ENCODE data around the gene EPOP.

EPOP gene

DNA sequence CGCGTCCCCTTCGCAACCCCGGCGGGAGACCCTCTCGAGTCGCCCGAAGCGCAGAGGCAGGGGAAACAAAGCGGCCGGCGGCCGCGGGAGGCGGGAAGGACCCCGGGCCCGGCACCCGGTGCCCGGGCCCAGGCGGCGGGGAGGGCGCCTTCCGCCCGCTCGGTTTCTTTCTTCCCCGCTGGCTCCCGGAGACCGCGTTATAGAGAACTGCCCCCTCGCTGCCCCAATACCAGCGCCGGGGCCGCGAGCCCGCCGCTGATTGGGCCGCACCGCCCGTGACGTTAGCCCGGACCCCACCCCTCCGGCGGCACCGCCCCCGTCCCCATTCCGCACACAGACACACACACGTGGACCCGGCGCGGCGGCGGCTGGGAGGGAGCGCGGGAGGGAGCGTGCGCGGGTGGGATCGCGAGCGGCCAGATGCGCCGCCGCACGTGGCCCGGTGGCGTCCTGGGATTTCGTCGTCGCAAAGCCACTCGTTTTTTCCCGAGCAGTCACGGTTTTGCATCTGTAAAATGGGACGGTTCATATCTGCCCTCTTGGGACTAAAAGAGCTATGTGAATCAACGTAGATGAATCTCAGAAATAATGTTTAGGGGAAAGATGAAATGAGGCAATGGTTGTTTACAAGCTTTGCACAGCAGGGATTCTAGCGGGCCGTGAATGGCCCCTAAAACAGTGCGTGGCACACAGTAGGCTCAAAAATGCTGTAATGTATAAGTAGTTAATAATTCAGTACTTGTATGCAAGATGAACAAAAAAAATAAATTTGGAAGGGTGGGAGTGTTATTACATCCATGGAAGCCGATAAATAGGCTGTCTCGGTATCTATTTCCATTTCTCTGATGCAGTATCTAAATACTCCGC lies at the start of gene EPOP:
TSS of gene EPOP (minus strand) at position 209 of the 867 bp plus-strand sequence. CDS start 462 bp downstream, outside the sequence.
- DNase-seq = peak; percentile 73

DNA sequence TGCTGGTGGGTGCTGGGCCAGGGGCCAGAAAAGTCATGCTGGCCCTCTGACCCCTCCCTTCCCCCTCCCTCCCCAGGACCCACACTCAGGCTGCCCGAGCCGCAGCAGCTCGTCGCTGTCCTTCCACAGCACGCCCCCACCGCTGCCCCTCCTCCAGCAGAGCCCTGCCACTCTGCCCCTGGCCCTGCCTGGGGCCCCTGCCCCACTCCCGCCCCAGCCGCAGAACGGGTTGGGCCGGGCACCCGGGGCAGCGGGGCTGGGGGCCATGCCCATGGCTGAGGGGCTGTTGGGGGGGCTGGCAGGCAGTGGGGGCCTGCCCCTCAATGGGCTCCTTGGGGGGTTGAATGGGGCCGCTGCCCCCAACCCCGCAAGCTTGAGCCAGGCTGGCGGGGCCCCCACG lies 47.0 kb upstream of the EPOP start:
- no peak for DNase-seq

DNA sequence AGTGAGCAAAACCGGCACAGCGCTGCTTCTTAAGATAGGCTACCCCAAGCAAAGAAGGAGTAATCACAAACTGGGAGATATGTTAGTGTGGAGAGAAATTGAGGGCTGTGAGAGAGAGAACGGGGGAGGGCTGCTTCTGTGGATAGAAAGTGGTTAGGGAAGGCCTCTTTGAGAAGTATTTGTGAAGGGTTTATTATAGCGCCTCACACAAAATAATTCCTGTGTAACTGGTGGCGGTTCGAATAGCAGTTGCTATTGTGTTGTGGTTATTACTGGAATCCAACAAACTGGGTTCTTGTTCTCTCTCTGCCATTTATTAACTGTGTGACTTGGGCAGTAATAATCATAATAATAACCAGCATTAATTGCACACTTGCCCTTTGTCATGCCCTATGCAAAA lies 46.2 kb upstream of the EPOP start:
- no peak for DNase-seq

DNA sequence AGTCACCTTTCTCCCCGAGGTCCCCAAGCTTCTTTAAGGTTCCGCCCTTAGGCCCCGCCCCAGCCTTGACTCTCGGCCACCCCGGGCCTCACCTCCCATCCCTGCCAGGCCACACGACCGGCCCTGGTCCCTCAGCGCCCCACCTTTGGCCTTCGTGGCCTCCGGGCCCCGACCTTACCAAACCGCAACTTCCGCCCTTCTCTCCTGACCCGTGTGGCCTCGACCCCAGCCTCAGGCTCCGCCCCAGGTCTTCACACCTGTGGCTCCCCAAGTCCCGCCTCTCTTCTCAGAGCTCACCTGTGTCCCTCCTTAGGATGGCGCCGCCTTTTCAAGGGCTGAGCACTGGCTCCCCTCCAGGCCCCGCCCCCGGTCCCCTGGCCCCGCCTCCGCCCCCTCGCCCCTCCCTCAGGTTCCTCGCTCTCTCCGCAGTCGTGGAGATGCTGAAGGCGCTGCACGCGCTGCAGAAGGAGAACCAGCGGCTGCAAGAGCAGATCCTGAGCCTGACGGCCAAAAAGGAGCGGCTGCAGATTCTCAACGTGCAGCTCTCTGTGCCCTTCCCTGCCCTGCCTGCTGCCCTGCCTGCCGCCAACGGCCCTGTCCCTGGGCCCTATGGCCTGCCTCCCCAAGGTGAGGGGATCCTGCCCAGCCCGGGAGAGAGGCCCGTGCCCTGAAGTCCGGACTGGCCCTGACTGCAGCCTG lies 45.3 kb upstream of the EPOP start:
- DNase-seq = no peak

DNA sequence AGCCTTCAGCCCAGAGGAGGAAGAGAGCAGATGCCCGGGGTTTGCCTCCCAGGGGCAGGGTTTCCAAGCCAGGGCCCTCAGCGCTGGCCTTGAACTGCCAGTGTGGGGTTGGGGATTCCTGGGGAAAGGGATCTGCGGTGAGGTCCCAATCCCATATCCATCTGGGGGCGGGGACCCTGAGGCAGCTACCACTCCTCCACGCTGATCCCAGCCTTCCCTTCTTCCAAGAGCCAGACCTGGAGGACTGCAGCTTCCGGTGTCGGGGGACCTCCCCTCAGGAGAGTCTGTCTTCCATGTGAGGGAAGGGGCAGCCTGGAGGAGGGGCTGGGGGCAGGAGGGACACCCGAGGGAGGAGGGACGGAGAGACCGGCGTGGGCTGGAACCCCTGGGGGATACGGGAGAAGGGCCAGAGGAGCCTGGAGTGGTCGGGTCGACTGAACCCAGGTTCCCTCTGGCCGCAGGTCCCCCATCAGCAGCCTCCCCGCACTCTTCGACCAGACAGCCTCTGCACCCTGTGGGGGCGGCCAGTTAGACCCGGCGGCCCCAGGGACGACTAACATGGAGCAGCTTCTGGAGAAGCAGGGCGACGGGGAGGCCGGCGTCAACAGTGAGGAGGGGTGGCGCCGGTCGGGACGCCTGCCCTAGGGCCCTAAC lies 44.7 kb upstream of the EPOP start:
- DNase-seq = no peak

DNA sequence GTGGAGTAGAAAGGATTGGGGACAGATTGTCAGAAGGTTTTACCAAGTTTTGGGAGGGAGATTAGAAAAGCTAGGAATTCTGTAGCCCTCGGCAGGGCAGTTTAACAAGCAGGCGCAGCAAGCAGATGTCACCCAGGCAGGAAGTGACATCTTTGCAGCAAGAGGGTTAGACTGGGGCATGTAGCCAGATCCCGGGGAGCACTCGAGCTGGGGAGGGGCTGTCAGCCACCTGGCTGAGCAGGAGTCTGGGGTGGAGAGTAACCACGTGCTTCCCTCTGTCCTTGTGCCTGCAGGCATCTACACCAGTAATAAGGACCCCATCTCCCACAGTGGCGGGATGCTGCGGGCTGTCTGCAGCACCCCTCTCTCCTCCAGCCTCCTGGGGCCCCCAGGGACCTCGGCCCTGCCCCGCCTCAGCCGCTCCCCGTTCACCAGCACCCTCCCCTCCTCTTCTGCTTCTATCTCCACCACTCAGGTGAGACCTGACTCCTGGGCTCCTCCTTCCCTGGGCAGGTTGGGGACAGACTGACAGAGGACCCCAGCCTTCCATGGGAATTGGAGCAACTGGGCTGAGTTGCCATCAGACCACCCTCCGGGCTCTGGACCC lies 42.5 kb upstream of the EPOP start:
- peak; percentile 36 for DNase-seq

DNA sequence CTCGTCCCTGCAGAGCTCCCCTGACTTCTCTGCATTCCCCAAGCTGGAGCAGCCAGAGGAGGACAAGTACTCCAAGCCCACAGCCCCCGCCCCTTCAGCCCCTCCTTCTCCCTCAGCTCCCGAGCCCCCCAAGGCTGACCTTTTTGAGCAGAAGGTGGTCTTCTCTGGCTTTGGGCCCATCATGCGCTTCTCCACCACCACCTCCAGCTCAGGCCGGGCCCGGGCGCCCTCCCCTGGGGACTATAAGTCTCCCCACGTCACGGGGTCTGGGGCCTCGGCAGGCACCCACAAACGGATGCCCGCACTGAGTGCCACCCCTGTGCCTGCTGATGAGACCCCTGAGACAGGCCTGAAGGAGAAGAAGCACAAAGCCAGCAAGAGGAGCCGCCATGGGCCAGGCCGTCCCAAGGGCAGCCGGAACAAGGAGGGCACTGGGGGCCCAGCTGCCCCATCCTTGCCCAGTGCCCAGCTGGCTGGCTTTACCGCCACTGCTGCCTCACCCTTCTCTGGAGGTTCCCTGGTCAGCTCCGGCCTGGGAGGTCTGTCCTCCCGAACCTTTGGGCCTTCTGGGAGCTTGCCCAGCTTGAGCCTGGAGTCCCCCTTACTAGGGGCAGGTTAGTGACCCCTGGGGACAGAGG lies 41.7 kb upstream of the EPOP start:
- DNase-seq = no peak

DNA sequence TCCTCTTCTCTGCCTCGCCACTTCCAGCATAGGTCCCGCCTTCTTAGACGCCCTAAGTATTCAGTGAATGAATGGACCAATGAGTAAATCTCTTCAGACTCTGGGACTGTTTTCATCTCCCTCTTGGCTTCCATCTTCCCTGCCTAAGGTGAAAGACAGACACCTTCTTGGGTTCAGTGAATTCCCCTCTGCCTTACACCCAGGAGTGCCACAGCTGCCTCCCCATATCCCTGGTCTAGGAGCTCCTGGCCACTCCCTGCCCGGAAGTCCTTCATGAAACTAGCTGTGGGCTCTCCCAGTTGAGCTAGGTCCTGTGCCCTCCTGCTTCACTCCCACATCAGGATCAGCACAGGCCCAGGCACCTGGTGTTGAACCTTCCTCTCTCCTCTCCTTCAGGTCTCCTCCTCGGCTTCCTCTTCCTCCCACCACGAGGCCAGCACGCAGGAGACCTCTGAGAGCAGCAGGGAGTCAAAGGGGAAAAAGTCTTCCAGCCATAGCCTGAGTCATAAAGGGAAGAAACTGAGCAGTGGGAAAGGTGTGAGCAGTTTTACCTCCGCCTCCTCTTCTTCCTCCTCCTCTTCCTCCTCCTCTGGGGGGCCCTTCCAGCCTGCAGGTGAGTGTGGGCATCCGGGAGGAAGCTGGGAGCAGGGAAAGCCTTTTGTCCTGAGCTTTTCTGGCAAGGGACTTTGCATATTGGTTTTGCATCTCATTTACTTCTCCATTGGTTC lies 40.6 kb upstream of the EPOP start:
- no peak for DNase-seq

DNA sequence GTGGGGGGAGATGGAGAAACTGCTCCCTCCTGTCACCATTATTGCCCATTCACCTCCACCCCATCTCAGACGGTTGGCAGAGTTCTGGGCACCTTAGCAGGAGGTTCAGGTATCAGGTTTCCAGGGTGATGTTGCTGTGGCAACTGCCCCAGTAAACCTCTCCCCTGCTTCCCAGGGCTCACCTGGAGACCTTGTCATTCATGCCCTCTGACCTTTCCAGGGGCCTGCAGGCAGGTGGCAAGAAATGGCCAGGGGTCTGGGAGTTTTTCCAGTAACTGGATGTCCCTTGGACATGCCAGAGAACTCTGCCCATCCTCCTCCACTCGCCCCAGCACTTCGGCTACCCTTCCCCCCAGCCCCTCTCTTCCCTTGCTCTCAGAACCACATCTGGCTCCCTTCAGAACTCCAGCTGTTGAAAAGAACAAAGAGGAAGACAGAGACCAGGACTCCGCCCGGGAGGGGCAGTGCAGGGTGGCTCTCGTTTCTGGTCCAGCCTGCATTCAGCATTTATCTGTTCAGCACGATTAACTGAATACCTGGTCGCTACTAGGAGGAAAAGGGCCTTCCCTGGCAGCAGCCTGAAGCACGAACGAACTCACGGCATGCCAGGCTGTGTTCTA lies 38.8 kb upstream of the EPOP start:
- no peak for DNase-seq

DNA sequence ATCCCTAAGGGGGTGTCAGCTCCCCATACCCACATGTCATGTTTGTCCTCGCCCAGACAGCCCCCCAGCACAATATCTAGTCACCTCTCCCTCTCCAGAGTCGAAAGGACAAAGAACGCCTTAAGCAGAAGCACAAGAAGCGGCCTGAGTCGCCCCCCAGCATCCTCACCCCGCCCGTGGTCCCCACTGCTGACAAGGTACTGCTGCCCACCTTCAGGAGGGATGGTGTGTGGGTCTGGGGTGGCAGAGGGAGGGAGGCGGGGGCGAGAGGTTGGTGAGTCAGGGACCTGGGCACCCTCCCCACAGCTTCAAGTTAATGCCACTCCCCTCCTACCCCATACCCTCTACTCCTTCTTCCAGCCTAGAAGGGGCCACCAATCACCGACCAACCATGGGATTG lies 37.8 kb upstream of the EPOP start:
- DNase-seq = no peak

DNA sequence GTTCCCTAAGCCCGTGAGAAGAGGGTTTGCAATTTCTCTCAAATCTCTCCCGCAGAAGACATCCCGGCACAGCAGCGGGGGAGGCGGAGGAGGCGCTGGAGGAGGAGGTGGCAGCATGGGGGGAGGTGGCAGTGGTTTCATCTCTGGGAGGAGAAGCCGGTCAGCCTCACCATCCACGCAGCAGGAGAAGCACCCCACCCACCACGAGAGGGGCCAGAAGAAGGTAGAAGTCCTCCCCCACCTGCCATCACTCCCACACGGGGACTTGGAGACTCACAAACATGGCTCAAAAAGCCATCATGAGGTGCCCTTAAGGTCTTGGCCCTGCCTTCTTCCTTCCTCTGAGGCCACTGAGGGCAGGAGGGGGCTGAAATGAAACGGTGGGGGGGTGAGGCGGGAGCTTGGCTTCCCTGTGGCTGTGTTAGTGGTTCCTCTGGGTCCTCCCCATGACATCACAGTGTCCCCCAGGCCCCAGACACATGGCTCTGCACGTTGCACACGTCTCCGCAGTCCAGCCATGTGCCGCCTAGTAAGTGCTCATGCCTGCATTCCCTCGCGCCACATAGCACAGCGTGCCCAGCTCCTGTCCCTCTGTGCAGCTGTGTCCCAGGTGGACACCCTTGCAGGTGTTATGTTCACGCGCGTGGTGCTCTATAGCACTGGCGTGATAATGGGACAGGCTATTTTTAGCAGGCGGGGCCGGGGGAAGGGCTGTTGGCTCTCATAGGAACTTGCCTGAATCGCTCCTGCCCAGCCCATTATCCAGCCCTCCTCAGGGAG lies 37.2 kb upstream of the EPOP start:
- DNase-seq = no peak

DNA sequence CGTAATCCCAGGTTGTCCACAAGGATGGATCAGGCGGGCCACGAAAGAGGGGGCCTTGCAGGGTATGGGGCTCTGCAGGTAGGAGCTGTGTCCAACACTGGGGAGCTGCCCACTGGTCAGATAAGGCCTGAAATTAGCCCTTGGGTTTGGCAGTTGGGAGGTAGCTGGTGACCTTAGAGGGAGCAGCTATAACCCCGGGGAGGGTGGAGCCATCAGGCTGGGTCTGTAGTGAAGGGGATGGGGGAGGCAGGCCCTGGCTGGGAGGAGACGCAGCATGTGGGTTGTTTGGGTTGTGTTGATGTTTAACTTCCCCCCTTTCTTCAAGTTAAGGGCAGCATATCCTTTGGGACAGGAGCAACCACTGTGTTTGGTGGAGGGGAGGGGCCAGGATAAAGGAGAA lies 36.2 kb upstream of the EPOP start:
- no peak for DNase-seq

DNA sequence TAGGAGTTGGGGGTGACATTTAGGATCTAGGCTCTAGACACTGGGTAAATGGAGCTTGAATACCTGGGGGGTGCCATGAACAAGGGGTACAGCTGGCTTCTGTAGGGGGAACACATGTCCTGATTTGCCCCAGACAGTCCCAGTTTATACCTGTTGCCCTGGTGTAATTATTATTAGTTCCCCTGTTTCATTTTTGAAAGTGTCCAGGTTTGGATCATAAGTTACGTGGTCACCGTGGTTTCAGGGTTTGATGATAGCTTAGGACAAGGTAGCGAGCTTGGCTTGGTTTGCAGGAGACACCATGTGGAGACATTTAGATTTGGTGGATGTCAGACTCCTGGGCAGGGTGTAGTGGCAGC lies 35.8 kb upstream of the EPOP start:
- no peak for DNase-seq

DNA sequence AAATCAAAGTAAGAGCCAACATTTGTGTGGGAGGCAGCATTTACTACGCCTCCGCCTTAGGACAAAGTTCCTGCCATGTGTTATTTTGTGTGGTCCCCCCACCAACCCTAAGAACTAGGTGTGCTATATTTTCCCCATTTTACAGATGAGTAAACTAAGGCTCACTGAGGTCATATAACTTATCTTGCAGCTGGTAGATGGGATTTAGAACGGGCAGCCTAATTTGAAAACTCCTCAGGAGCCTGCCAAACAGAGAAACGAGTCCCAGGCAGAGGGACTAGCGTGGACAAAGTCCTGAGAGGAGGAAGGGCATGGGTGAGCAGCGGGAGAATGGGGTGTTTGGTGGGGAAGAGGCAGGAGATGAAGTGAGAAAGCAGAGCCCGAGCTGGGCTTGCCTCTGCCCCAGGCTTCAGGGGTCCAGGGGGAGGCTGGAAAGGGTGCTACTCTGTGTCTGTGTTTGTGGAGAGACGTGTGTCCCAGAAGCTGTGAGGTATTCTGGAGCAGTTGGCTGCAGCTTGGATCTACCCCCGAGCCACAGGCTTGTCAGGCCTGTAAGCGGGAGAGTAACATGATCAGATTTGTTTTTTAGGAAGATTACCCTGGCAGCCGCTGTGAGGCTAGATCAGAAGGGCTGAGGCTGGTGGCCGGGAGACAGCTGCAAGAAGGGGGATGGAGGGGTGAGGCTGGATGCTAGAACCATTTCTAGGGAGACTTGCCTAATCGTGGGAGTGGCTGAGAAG lies 35.3 kb upstream of the EPOP start:
- DNase-seq = no peak

DNA sequence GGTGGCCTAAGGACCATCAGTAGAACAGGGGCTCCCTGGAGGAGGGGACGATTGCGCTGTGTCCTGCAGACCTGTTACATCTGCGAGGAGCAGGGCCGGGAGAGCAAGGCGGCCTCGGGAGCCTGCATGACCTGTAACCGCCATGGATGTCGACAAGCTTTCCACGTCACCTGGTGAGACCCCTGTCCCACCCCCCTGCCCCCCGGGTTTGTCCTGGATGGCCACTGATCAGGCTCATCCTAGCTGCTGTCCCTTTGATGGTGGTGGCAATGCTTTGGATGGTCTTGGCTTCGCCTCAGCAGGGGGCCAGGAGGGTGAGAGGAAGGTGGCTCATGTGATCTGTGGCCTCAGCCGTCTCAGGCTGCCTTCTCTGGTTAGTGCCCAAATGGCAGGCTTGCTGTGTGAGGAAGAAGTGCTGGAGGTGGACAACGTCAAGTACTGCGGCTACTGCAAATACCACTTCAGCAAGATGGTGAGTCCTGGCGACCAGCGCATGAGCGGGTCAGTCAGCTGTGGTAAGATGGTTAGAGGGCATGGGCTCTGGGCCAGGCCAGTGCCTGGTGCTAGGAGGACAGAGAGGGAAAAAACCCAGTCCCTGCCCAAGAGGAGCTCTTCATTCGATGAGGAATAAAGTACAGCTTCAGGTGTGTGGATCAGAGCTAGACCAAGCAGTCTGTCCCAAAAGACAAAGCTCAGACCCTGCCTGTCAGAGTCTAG lies 34.5 kb upstream of the EPOP start:
- no peak for DNase-seq

DNA sequence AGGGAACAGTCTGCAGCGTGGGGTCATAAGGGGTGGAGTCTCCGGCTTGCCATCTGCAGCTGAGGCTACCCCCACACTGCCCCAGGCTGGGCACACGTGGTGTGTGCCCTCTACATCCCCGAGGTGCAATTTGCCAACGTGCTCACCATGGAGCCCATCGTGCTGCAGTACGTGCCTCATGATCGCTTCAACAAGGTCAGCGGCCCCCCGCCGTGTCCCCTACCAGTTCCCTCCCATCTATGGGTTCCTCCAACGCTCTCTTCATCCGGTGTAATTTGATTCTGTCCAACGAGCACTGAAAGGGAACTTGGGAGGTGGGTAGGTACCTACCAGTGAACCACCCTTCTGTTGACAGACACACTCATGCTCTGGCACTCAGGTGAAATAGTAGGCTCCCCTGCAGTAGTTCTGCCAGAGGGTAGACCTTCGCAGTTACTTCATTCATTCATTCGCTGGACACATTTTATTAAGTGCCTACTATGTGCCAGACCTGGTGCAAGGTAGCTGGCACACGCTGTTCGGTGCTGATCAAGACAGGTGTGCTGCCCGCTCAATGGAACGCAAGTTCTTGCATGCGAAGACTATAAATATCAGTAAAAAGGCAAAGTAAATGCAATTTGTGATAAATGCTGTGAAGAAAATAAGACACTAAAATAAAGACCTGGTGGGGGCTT lies 33.1 kb upstream of the EPOP start:
- DNase-seq = peak; percentile 83

DNA sequence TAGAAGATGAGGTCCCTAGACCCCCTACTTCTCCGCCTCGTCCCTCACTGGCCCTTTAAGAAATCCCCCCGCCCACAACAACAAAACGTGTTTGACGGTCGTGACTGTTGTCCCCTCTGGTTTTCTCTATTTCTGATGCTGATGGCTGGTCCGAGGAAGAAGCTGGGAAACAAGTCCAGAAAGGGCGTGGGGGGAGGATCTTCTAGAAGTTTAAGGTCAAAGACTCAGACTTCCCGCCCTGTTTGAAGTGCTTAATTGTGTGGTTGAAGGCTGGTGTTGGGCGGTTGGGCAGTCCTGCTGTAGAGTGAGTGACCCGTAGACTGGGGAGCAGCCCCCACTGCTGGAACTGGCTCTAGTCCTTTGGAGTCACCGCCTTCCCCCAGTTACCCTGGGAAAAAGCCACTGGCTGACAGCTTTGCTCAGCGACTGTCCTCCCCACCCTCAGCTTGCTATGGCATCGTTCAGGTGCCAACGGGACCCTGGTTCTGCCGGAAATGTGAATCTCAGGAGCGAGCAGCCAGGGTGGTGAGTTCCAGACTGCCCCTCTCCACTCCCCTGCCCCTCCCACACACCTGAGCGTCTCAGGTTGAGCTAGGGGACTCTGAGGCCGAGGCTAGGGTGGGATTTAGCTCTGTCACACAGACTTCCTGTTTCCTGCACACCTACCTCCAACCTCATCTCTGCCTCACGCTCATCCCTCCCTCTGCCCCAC lies 31.9 kb upstream of the EPOP start:
- no peak for DNase-seq

DNA sequence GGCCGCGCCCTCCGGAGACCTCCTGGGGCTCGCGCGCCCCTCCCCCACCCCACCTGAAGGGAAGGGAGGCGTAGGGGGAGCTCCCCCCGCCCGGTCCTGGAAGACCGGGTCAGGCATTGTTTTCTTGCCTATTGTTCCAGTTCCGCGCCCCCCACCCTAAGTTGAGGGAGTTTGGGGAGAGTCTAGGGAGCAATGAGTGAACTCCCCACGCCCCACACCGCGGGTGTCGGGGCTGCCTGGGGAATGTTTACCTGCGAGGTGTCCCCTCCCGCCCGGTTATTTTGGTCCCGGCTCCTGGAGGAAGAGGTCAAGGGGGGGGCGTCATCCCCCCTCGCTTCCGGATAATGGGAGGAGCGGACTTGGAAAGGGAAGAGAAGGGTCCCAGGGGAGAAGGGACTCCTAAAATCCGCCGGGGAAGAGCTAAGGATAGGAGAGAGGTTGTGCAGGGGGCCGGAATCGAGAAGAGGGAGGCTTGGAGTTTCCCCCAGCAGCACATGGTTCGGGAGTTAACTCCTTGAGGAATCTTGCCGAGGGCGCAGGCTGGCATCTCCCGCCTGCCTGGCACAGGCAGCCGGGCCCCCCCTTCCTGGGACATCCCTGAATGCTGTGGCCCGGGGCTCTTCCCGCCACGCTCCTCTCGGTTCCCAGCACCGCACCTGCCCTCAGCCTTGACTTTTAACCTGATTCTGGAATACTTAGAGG lies 31.2 kb upstream of the EPOP start:
- DNase-seq = peak; percentile 29
